ENCODE data around the gene GHDC. TPM values are rescaled to one million over a fixed set of nuclear protein-coding genes. Genes with fewer than 3 reads are reported as not detected.

GHDC gene
- total and polyA plus RNA-seq, 2 of the 13 experiments (the other 11 are each of a cell fraction or from before 2014, with no cell fraction given): 15.4 to 22.5 TPM

- TF ChIP-seq DMTF1 (CRISPR knock-in tag; IDR thresholded peaks at IDR 0.05): no peak
- TF ChIP-seq ZNF652 (CRISPR knock-in tag; IDR thresholded peaks at IDR 0.05; ENCODE audit: borderline replicate concordance, low read depth): peak; percentile 35; the same call in 1 of the 2 replicates
- peak; percentile 11 for TF ChIP-seq CBX1 (IDR thresholded peaks at IDR 0.05; ENCODE audit: low read depth)
- TF ChIP-seq, protein P1, sequence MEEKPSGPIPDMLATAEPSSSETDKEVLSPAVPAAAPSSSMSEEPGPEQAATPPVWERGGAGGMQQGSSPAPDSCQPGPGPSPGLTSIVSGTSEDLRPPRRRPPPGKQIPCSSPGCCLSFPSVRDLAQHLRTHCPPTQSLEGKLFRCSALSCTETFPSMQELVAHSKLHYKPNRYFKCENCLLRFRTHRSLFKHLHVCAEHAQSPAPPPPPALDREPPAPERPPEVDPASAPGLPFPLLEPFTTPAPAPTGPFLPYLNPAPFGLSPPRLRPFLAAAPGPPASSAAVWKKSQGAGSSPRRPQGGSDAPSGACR (CRISPR knock-in tag; IDR thresholded peaks at IDR 0.05): peak; percentile 17; the same call in 1 of the 2 replicates
- no peak for TF ChIP-seq ZNF616 (CRISPR knock-in tag; IDR thresholded peaks at IDR 0.05; ENCODE audit: low read depth)
- TF ChIP-seq, protein P2, sequence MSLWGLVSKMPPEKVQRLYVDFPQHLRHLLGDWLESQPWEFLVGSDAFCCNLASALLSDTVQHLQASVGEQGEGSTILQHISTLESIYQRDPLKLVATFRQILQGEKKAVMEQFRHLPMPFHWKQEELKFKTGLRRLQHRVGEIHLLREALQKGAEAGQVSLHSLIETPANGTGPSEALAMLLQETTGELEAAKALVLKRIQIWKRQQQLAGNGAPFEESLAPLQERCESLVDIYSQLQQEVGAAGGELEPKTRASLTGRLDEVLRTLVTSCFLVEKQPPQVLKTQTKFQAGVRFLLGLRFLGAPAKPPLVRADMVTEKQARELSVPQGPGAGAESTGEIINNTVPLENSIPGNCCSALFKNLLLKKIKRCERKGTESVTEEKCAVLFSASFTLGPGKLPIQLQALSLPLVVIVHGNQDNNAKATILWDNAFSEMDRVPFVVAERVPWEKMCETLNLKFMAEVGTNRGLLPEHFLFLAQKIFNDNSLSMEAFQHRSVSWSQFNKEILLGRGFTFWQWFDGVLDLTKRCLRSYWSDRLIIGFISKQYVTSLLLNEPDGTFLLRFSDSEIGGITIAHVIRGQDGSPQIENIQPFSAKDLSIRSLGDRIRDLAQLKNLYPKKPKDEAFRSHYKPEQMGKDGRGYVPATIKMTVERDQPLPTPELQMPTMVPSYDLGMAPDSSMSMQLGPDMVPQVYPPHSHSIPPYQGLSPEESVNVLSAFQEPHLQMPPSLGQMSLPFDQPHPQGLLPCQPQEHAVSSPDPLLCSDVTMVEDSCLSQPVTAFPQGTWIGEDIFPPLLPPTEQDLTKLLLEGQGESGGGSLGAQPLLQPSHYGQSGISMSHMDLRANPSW (CRISPR knock-in tag; IDR thresholded peaks at IDR 0.05; ENCODE audit: borderline replicate concordance): no peak; the same call in 1 of the 2 replicates
- TF ChIP-seq ZSCAN21 (CRISPR knock-in tag; IDR thresholded peaks at IDR 0.05; ENCODE audit: borderline replicate concordance): no peak; the same call in none of the 2 replicates
- no peak for TF ChIP-seq SMAD9 (CRISPR knock-in tag; IDR thresholded peaks at IDR 0.05)
- TF ChIP-seq, protein P3, sequence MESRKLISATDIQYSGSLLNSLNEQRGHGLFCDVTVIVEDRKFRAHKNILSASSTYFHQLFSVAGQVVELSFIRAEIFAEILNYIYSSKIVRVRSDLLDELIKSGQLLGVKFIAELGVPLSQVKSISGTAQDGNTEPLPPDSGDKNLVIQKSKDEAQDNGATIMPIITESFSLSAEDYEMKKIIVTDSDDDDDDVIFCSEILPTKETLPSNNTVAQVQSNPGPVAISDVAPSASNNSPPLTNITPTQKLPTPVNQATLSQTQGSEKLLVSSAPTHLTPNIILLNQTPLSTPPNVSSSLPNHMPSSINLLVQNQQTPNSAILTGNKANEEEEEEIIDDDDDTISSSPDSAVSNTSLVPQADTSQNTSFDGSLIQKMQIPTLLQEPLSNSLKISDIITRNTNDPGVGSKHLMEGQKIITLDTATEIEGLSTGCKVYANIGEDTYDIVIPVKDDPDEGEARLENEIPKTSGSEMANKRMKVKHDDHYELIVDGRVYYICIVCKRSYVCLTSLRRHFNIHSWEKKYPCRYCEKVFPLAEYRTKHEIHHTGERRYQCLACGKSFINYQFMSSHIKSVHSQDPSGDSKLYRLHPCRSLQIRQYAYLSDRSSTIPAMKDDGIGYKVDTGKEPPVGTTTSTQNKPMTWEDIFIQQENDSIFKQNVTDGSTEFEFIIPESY (CRISPR knock-in tag; IDR thresholded peaks at IDR 0.05): peak; percentile 37; the same call in 1 of the 2 replicates
- TF ChIP-seq ATF5 (CRISPR knock-in tag; IDR thresholded peaks at IDR 0.05; ENCODE audit: low read depth): no peak
- TF ChIP-seq BHLHE40 (IDR thresholded peaks at IDR 0.05; ENCODE audit: low read length): peak; percentile 84
- TF ChIP-seq HHEX (CRISPR knock-in tag; IDR thresholded peaks at IDR 0.05): no peak
- peak; percentile 64; the same call in 1 of the 2 replicates for TF ChIP-seq CCDC6 (CRISPR knock-in tag; IDR thresholded peaks at IDR 0.05)
- TF ChIP-seq ZNF674 (CRISPR knock-in tag; IDR thresholded peaks at IDR 0.05; ENCODE audit: low read depth): peak; percentile 81; the same call in 1 of the 2 replicates
- TF ChIP-seq ZBTB38 (CRISPR knock-in tag; IDR thresholded peaks at IDR 0.05): peak; percentile 38; the same call in 1 of the 2 replicates
- TF ChIP-seq ZNF678 (CRISPR knock-in tag; IDR thresholded peaks at IDR 0.05): no peak
- no peak for TF ChIP-seq IKZF4 (CRISPR knock-in tag; IDR thresholded peaks at IDR 0.05; ENCODE audit: borderline replicate concordance, low read depth, not compliant biosample characterization)
- TF ChIP-seq PHF21A (CRISPR knock-in tag; IDR thresholded peaks at IDR 0.05): peak; percentile 69
- TF ChIP-seq IRF2 (CRISPR knock-in tag; IDR thresholded peaks at IDR 0.05): 0 out of 2 replicates have a peak, but pooled peaks have one; percentile 60
Measured at GRCh38 chr17:42193969-42194899, at the start of gene GHDC (continued).
